RPMI7951 (cell line): ENCODE measurements around the gene NMT1. TPM values are rescaled to one million over a fixed set of nuclear protein-coding genes. Genes with fewer than 3 reads are reported as not detected.

ENCODE experiments used
- DNase-seq: peaks from one replicate; pipeline ENCODE4 v3.0.0-alpha.2; 2012; ENCODE audit warnings: low read depth
- total RNA-seq: library from RNA; depleted of rRNA; stranded (reverse); fragments of >200 nt; shearing (Covaris generic); gene quantifications from 2 replicates; pipeline ENCODE4 v1.2.3, GENCODE V29; 2014

Gene NMT1
- total RNA-seq, 1 experiment from 2014 or later = 68.0 TPM

GRCh38 chr17:45135978-45136791, 75.1 kb downstream of the NMT1 start:
- DNase-seq = no peak

GRCh38 chr17:45136846-45137560, 75.9 kb downstream of the NMT1 start:
- no peak for DNase-seq

- no peak for DNase-seq
These were observed 76.6 kb downstream of the NMT1 start for GRCh38 chr17:45137561-45138305.

GRCh38 chr17:45138911-45139532, 77.9 kb downstream of the NMT1 start:
- no peak for DNase-seq

- no peak for DNase-seq
These were observed 78.4 kb downstream of the NMT1 start for GRCh38 chr17:45139533-45139920.

GRCh38 chr17:45143094-45143670, 82.1 kb downstream of the NMT1 start:
- no peak for DNase-seq

GRCh38 chr17:45143767-45144198, 82.7 kb downstream of the NMT1 start:
- peak; percentile 56 for DNase-seq

GRCh38 chr17:45144199-45145034, 83.3 kb downstream of the NMT1 start:
- peak; percentile 29 for DNase-seq

GRCh38 chr17:45145035-45145389, 83.9 kb downstream of the NMT1 start:
- DNase-seq = no peak

- no peak for DNase-seq
These were observed 85.0 kb downstream of the NMT1 start for GRCh38 chr17:45146166-45146565.

GRCh38 chr17:45146592-45146889, 85.4 kb downstream of the NMT1 start:
- no peak for DNase-seq

- peak; percentile 73 for DNase-seq
These were observed 85.9 kb downstream of the NMT1 start for GRCh38 chr17:45146890-45147580.

- peak; percentile 91 for DNase-seq
These were observed 86.6 kb downstream of the NMT1 start for GRCh38 chr17:45147581-45148182.

- peak; percentile 99 for DNase-seq
These were observed 87.3 kb downstream of the NMT1 start, which contains the start of gene HEXIM1 for GRCh38 chr17:45148183-45149036. HEXIM1 (plus strand) TSS chr17:45148475; CDS start chr17:45149191, 716 bp downstream.

- peak; percentile 77 for DNase-seq
These were observed 88.0 kb downstream of the NMT1 start for GRCh38 chr17:45149037-45149668.

- peak; percentile 52 for DNase-seq
These were observed 88.8 kb downstream of the NMT1 start for GRCh38 chr17:45149669-45150664.
